ENCODE results near the gene MRPL38. TPM values are rescaled to one million over a fixed set of nuclear protein-coding genes. Genes with fewer than 3 reads are reported as not detected.

Gene MRPL38
- total and polyA plus RNA-seq, 2 of the 8 experiments (the other 6 are each of a cell fraction or from before 2014, with no cell fraction given) = 78.4 to 125 TPM

- no peak for TF ChIP-seq CTCF (IDR thresholded peaks at IDR 0.05; ENCODE audit: control extremely low read depth in 1 of 3, insufficient read depth in 1 of 3, low read depth in 1 of 3, low read length in 3 of 3)
Observed at GRCh38 chr17:75900691-75901533, 3.8 kb downstream of the MRPL38 start (continued).
